KMS-11 (cell line): ENCODE measurements around the gene RPS6KA1.

ENCODE experiments used
- H2AFZ ChIP-seq: fragments of 200-600 bp; sonication (generic); 2 replicates; pipeline ENCODE4 v1.6.1; 2016; ENCODE audit warnings: antibody characterized with exemption, mixed run types, low read depth
- H3K27ac ChIP-seq: fragments of 200-600 bp; sonication (generic); 2 replicates; pipeline ENCODE4 v1.6.1; 2016; ENCODE audit warnings: mild to moderate bottlenecking, mixed run types
- H3K27me3 ChIP-seq: fragments of 200-600 bp; sonication (generic); 2 replicates; pipeline ENCODE4 v1.6.1; 2017; ENCODE audit warnings: mild to moderate bottlenecking, low read depth, mixed run types, moderate library complexity; ENCODE audit not compliant: insufficient read depth
- H3K36me3 ChIP-seq: fragments of 200-600 bp; sonication (generic); 2 replicates; pipeline ENCODE4 v1.6.1; 2017; ENCODE audit warnings: mild to moderate bottlenecking, mixed run types; ENCODE audit not compliant: insufficient read depth
- H3K4me1 ChIP-seq: fragments of 200-600 bp; sonication (generic); 2 replicates; pipeline ENCODE4 v1.6.1; 2016; ENCODE audit warnings: mild to moderate bottlenecking, low read depth, mixed run types; ENCODE audit not compliant: poor library complexity, severe bottlenecking
- H3K4me2 ChIP-seq: fragments of 200-600 bp; sonication (generic); 2 replicates; pipeline ENCODE4 v1.7.0; 2016; ENCODE audit warnings: mild to moderate bottlenecking, mixed run types
- H3K4me3 ChIP-seq: fragments of 200-600 bp; sonication (generic); IDR thresholded peaks from 2 replicates; pipeline ENCODE4 v1.6.1; 2017; ENCODE audit warnings: low read depth, low read length, mixed read lengths; ENCODE audit not compliant: insufficient read depth
- H3K79me2 ChIP-seq: fragments of 200-600 bp; sonication (generic); 2 replicates; pipeline ENCODE4 v1.6.1; 2016; ENCODE audit warnings: low read depth, mixed run types; ENCODE audit not compliant: insufficient read depth
- H3K9ac ChIP-seq: fragments of 200-600 bp; sonication (generic); 2 replicates; pipeline ENCODE4 v1.6.1; 2016; ENCODE audit warnings: mild to moderate bottlenecking, mixed run types
- H4K20me1 ChIP-seq: fragments of 200-600 bp; sonication (generic); 2 replicates; pipeline ENCODE4 v1.6.1; 2016; ENCODE audit warnings: mild to moderate bottlenecking, mixed run types; ENCODE audit not compliant: insufficient read depth
- TF ChIP-seq, protein P1 (sequence below): fragments of 200-600 bp; sonication (generic); conservative IDR thresholded peaks from 2 replicates; pipeline ENCODE4 v1.6.1; 2017; ENCODE audit warnings: low read depth, mild to moderate bottlenecking, antibody characterized with exemption, low read length, moderate library complexity, mixed read lengths

Gene RPS6KA1

DNA sequence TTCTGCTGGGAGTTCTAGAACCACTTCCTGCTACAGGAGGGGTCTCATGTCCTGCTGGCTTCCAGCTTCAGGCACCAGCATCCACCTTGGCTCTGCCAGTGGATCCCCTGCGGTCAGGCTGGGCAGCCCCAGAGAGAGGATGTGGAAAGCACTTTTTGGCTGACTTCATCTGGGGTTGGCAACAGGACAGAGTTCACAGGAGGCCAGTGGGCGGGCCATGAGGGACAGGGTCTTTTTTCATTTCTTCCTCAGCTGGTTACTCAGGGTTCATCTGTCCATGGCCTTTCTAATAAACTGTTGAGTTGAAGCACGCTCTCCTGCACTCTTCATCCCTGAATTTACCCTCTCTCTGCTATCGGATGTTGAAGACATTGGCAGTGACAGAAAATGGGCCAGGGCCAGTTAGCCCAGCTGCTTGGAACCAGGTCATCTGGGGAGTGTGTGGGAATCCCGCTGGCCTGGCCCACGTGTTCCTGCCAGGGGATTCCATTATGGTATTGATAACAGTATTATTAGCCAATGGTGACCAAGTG lies 45.2 kb downstream of the RPS6KA1 start:
- no peaks in the 10 kb centered on the region for H3K36me3 ChIP-seq
- H3K27ac ChIP-seq, result no peak overlapping the region
- H3K79me2 ChIP-seq, result no peaks in the 10 kb centered on the region
- H4K20me1 ChIP-seq, result no peaks in the 10 kb centered on the region
- no peak overlapping the region for H2AFZ ChIP-seq
- TF ChIP-seq, protein P1, sequence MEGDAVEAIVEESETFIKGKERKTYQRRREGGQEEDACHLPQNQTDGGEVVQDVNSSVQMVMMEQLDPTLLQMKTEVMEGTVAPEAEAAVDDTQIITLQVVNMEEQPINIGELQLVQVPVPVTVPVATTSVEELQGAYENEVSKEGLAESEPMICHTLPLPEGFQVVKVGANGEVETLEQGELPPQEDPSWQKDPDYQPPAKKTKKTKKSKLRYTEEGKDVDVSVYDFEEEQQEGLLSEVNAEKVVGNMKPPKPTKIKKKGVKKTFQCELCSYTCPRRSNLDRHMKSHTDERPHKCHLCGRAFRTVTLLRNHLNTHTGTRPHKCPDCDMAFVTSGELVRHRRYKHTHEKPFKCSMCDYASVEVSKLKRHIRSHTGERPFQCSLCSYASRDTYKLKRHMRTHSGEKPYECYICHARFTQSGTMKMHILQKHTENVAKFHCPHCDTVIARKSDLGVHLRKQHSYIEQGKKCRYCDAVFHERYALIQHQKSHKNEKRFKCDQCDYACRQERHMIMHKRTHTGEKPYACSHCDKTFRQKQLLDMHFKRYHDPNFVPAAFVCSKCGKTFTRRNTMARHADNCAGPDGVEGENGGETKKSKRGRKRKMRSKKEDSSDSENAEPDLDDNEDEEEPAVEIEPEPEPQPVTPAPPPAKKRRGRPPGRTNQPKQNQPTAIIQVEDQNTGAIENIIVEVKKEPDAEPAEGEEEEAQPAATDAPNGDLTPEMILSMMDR, result no peak
- H3K4me1 ChIP-seq, result peaks cover 7% of the 10 kb centered on the region
- H3K4me3 ChIP-seq, result no peak overlapping the region
- H3K4me2 ChIP-seq, result no peak overlapping the region
- H3K27me3 ChIP-seq, result no peaks in the 10 kb centered on the region
- H3K9ac ChIP-seq, result no peak overlapping the region

DNA sequence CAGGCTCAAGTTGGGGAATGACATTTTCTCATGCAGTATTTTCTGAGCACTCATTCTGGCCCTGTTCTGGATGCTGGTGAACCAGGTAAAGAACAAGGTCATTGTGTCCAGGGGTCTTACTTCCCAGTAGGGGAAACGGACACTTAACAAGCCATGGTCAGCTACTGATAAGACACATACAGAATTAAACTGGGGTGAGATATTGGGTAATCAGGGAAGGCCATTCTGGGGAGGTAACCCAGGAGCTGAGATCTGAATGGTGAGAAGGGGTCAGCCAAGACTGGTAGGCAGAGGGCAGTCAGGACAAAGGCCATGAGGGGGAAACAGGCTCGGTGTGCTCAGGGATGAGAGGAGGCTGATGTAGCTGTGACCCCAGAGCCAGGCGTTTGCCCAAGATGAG lies 45.8 kb downstream of the RPS6KA1 start:
- Histone ChIP-seq H4K20me1 (no peaks in the 10 kb centered on the region), H2AFZ (no peak overlapping the region), H3K4me2 (no peak overlapping the region), H3K9ac (no peak overlapping the region), H3K79me2 (no peaks in the 10 kb centered on the region), H3K4me1 (peaks cover 12% of the 10 kb centered on the region), H3K27ac (no peak overlapping the region), H3K27me3 (no peaks in the 10 kb centered on the region), H3K36me3 (no peaks in the 10 kb centered on the region), H3K4me3 (no peak overlapping the region)
- TF ChIP-seq, protein P1, result no peak

DNA sequence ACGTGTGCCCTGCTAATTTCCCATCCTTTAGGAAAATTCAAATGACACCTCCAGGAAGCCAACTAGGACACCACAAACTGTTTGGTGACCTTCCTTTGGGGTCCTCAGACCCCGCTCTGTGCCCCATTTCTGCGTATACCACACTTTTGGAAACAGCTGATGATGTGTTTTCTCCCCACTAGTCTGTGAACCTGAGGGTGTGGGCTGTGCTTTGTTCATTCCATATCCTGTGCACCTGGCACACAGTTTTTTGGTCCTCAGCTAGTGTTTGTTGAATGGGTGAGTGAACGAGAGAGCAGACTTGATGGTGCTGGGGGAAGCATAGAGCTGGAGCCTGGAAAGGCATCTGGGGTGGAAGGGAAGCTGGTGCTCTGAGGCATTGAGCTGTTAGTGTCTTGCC lies 48.6 kb downstream of the RPS6KA1 start:
- H3K4me1 ChIP-seq, result peaks cover 12% of the 10 kb centered on the region
- no peaks in the 10 kb centered on the region for H4K20me1 ChIP-seq
- H3K36me3 ChIP-seq, result no peaks in the 10 kb centered on the region
- H3K4me3 ChIP-seq, result no peak overlapping the region
- H3K79me2 ChIP-seq, result no peaks in the 10 kb centered on the region
- TF ChIP-seq, protein P1, result no peak
- no peak overlapping the region for H2AFZ ChIP-seq
- no peaks in the 10 kb centered on the region for H3K27me3 ChIP-seq
- no peak overlapping the region for H3K4me2 ChIP-seq
- H3K27ac ChIP-seq, result no peak overlapping the region
- H3K9ac ChIP-seq, result no peak overlapping the region

DNA sequence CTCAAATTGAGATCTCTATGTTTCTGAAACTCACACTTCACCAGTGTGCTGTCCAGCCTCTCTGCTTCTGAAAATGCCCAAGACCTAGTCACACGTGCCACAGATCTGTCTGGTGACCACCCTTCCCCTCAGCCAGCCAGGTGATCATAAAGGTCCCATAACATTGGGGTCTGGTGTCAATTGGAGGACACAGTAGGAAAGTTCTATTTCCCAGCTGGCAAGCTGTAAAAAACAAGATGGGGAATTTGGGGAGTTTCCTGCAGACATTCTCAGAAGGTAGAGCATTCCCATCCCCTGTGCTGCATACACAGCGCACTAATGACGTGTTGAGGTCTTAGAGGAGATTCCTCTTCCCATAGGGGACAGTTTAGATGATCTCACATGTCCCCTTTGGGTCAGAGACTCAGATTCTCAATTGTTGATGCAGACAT lies 50.1 kb downstream of the RPS6KA1 start:
- Histone ChIP-seq H2AFZ (no peak overlapping the region), H3K9ac (no peak overlapping the region), H3K4me2 (no peak overlapping the region), H3K27ac (no peak overlapping the region), H3K79me2 (no peaks in the 10 kb centered on the region), H3K4me3 (no peak overlapping the region), H4K20me1 (no peaks in the 10 kb centered on the region), H3K27me3 (no peaks in the 10 kb centered on the region), H3K36me3 (no peaks in the 10 kb centered on the region), H3K4me1 (peaks cover 12% of the 10 kb centered on the region)
- TF ChIP-seq, protein P1, result no peak

DNA sequence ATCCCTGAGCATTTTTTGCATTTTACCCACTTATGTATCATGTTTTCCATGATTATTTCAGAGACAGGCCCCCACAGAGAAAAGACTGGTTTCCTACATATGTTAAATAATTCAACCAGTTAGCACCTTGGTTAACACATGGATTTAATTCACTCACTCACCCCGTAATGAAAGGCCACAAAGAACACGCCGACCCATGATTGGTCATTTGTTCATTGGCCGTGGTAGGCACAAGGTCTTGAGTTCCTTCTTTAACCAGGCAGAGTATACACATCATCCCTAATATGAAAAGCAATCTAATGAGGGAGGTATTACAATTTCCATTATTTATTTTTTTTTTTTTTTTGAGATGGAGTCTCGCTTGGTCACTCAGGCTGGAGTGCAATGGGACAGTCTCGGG lies 50.6 kb downstream of the RPS6KA1 start:
- Histone ChIP-seq H3K9ac (no peak overlapping the region), H3K36me3 (no peaks in the 10 kb centered on the region), H3K4me3 (no peak overlapping the region), H3K27ac (no peak overlapping the region), H3K4me2 (no peak overlapping the region), H4K20me1 (no peaks in the 10 kb centered on the region), H3K27me3 (no peaks in the 10 kb centered on the region), H3K4me1 (peaks cover 12% of the 10 kb centered on the region), H2AFZ (no peak overlapping the region), H3K79me2 (no peaks in the 10 kb centered on the region)
- TF ChIP-seq, protein P1, result no peak
